UCSD-AML1 (cell line): Measurements from ENCODE around the gene CDK15.
"Not testable (repeated sequence)": the region's sequence is repeated elsewhere in the genome, so short reads cannot be mapped to it uniquely, and the experiment has no call there.

ENCODE experiments used
- DNase-seq: peaks from one replicate; lab custom pipeline; 2025; ENCODE audit not compliant: unreplicated experiment; lab: John Stamatoyannopoulos, UW

CDK15 gene

GRCh38 chr2:201828220-201828619 lies 21.9 kb downstream of the CDK15 start:
- no peak for DNase-seq

- no peak for DNase-seq
Observed at GRCh38 chr2:201830666-201831065, 24.3 kb downstream of the CDK15 start.

- no peak for DNase-seq
Observed at GRCh38 chr2:201831469-201831868, 25.1 kb downstream of the CDK15 start.

- DNase-seq: no peak
Observed at GRCh38 chr2:201833781-201834180, 27.4 kb downstream of the CDK15 start.

- DNase-seq: no peak
Observed at GRCh38 chr2:201835066-201835465, 28.7 kb downstream of the CDK15 start.

GRCh38 chr2:201837391-201837790 lies 31.1 kb downstream of the CDK15 start:
- DNase-seq: no peak

- no peak for DNase-seq
Observed at GRCh38 chr2:201837824-201838431, 31.6 kb downstream of the CDK15 start.

GRCh38 chr2:201839727-201840126 lies 33.4 kb downstream of the CDK15 start:
- DNase-seq: no peak

- no peak for DNase-seq
Observed at GRCh38 chr2:201840726-201841125, 34.4 kb downstream of the CDK15 start.

- no peak for DNase-seq
Observed at GRCh38 chr2:201842131-201842860, 36.0 kb downstream of the CDK15 start.

GRCh38 chr2:201844922-201845321 lies 38.6 kb downstream of the CDK15 start:
- not testable (repeated sequence) for DNase-seq

GRCh38 chr2:201847481-201847880 lies 41.1 kb downstream of the CDK15 start:
- no peak for DNase-seq

- no peak for DNase-seq
Observed at GRCh38 chr2:201852462-201852861, 46.1 kb downstream of the CDK15 start.

- DNase-seq: no peak
Observed at GRCh38 chr2:201852878-201853415, 46.6 kb downstream of the CDK15 start.

- DNase-seq: no peak
Observed at GRCh38 chr2:201854221-201854801, 48.0 kb downstream of the CDK15 start.

GRCh38 chr2:201854841-201855240 lies 48.5 kb downstream of the CDK15 start:
- no peak for DNase-seq

- DNase-seq: no peak
Observed at GRCh38 chr2:201855356-201855755, 49.0 kb downstream of the CDK15 start.

GRCh38 chr2:201857326-201857725 lies 51.0 kb downstream of the CDK15 start:
- DNase-seq: no peak

GRCh38 chr2:201858281-201859184 lies 52.2 kb downstream of the CDK15 start:
- peak; percentile 23 for DNase-seq

- DNase-seq: no peak
Observed at GRCh38 chr2:201859949-201860348, 53.6 kb downstream of the CDK15 start.

- peak; percentile 22 for DNase-seq
Observed at GRCh38 chr2:201860636-201861066, 54.3 kb downstream of the CDK15 start.
